WI38 (cell line): ENCODE data around the gene RESP18.
A peak's percentile ranks its signal among the peaks of the same experiment; 100 is the strongest.

ENCODE experiments used
- H3K4me3 ChIP-seq: 2 replicates; pipeline ENCODE4 v1.5.1; 2011; ENCODE audit warnings: low read depth, mild to moderate bottlenecking, control low read depth, low read length
- CTCF ChIP-seq: IDR thresholded peaks from 2 replicates; pipeline ENCODE4 v1.5.1; 2012; ENCODE audit warnings: low read depth, mild to moderate bottlenecking, control low read depth, low read length

Gene RESP18

GRCh38 chr2:219296142-219296541 is 36.4 kb downstream of the RESP18 start:
- no peak for TF ChIP-seq CTCF

GRCh38 chr2:219294356-219295351 is 37.9 kb downstream of the RESP18 start:
- H3K4me3 ChIP-seq: peak overlapping the region; percentile 51
- peak; percentile 88 for TF ChIP-seq CTCF

More at GRCh38 chr2:219296142-219296541, 36.4 kb downstream of the RESP18 start:
- H3K4me3 ChIP-seq: no peak overlapping the region

GRCh38 chr2:219293736-219294231 is 38.8 kb downstream of the RESP18 start:
- TF ChIP-seq CTCF: no peak
- H3K4me3 ChIP-seq: no peak overlapping the region

- no peak overlapping the region for H3K4me3 ChIP-seq
- TF ChIP-seq CTCF: no peak
These were observed 39.9 kb downstream of the RESP18 start for GRCh38 chr2:219292616-219293015.

GRCh38 chr2:219291910-219292490 is 40.5 kb downstream of the RESP18 start:
- TF ChIP-seq CTCF: no peak
- no peak overlapping the region for H3K4me3 ChIP-seq

GRCh38 chr2:219291394-219291793 is 41.1 kb downstream of the RESP18 start:
- no peak for TF ChIP-seq CTCF
- no peak overlapping the region for H3K4me3 ChIP-seq
